Measurements from ENCODE around the gene BICRA.
"Not testable (repeated sequence)": the region's sequence is repeated elsewhere in the genome, so short reads cannot be mapped to it uniquely, and the experiment has no call there.

The BICRA gene

DNA sequence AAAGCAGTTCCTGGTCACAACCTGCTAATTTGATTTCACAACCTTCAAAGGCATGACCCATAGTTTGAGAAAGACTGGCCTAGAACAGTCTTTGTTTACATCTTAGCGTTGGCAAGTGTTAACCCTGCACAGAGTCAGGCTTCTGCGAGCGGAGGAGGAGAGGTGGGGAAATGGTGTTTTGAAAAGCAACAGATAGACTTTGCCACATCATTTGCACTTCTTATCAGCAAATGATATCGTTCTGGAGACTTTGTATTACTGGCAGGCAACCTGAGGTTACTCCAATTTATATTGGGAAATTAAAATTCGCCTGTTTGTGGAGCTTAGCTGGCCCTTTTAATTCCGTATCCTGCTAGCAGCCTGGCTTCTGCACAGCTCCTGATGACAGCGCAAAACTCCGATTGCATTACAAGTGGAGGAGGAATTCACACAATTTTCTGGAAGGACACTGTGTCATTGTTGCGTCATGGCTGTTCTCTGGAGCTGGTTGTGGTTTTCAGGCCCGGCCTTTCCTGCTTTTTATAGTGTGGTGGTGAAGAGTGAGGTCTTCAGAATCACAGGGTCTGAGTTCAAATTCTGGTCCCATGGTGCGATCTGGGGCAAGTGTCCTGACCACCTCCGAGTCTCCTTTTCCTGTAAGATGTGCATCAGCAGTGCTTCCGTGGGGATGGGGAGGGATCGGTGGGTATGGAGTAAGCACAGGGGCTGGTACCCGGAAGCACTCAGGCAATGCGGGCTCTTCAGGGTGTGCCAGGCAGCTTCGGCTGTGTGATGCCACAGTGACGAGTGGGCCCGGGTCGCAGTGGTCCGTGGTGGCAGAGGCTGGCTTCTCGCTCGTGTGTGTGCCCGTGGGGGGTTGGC lies 55.2 kb downstream of the BICRA start:
- DNase-seq = peak in 1 of 2 donors; percentile 61

DNA sequence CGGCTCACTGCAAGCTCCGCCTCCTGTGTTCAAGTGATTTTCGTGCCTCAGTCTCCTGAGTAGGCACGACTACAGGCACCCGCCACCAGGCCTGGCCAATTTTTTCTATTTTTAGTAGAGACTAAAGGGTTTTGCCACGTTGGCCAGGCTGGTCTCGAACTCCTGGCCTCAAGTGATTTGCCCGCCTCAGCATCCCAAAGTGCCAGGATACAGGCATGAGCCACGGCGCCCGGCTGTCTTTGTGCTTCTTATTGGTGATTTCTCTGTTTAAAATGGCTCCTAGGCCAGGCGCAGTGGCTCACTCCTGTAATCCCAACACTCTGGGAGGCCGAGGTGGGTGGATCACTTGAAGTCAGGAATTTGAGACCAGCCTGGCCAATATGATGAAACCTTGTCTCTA lies 59.6 kb downstream of the BICRA start:
- not testable (repeated sequence) for DNase-seq

DNA sequence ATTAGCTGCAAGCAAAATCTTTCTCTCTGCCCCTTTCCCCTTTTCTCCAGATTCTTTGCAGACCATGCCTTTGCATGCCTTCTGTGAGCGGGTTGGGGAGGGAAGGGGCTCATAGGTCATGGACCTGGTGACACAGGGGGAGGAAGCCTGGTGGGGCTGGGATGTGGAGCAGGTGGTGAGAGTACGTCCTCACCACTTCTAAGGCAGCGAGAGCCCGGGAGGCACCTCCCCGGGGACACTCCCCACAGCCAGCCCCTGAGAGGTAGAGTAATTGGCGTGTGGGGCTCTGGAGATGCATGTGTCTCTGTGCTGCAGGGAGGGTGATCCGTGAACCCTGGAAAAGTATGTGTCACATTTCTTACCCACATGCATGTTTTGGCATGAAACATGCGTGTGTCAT lies 61.8 kb downstream of the BICRA start:
- DNase-seq = no peak

DNA sequence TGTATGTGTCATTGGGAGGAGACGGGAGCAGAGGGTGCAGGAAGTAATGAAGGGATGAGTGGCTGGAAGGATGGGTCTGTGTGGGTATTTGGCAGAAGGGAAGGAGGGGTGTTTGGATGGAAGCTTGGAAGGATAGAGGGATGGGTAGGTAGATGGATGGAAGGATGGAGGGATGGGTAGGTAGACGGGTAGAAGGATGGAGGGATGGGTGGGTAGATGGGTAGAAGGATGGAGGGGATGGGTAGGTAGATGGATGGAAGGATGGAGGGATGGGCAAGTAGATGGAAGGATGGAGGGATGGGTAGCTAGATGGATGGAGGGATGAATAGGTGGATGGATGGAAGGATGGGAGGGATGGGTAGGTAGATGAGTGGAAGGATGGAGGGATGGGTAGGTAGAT lies 62.6 kb downstream of the BICRA start:
- no peak for DNase-seq

DNA sequence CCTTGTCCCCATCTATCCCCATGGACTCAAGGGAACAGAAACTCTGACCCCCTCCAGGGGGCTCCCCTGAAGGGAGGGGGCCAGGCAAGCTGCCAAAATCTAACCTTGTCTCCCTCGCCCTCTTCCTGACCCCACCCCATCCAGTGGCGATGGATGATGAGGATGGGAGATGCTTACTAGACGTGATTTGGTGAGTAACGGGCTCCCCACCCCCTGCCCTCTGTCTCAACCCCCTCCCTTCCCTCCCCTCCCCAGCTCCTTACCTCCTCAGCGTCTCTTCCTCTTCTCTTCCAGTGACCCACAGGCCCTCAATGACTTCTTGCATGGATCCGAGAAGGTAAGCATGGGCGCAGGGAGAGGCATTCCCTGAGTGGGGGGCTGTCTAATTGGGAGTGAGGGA lies 64.5 kb downstream of the BICRA start:
- DNase-seq = no peak

DNA sequence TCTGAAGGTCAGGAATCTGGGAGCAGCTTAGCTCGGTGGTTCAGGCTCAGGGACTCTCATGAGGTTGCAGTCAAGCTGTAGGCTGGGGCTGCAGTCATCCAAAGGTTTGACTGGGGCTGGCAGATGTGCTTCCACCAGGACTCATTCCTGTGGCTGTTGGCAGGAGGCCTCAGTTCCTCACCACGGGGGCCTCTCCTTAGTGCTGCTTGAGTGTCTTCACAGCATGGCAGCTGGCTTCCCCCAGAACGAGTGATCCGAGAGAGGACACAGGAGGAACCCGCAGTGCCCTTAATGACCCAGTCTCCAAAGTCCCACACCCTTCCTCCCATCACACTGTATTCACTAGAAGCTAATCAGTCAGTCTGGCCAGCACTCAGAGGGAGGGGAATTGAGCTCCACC lies 65.6 kb downstream of the BICRA start:
- DNase-seq = no peak

DNA sequence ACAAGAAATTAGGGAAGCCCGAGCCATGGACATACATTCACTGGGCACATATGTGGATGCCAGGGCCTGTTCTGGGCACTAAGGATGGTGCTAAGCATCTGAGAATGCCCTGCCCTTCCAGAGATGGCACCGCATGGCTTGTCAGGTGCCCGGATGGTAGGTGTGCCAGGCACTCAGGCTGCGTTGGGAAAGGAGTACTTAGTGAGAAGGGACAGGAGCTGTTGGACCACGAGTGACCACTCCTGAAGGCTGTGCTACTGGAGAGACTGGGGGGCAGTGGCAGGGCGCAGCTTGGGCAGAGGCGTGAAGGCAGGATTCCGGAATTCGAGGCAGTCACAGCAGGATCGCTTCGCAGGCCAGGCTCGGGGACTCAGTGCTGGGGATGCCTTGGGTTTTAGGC lies 66.3 kb downstream of the BICRA start:
- no peak for DNase-seq

DNA sequence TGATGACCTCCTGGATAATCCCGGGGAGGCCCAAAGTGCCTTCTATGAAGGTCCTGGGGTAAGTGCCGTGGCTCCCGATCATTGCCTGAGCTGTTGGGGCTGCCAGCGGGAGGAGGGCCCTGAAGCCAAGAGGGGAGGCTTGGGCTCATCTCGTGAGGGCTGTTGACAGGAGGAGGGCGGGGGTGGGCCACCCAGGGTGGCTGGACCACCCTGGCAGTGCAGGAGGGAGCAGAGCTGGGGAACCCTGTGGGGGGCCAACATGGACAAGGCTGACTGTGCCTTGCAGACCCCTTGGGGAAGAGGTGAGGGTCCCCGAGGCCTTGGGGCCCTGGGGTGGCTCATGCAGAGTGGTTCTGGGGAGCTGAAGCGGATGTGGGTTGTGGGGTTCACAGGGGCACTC lies 66.9 kb downstream of the BICRA start:
- no peak for DNase-seq

DNA sequence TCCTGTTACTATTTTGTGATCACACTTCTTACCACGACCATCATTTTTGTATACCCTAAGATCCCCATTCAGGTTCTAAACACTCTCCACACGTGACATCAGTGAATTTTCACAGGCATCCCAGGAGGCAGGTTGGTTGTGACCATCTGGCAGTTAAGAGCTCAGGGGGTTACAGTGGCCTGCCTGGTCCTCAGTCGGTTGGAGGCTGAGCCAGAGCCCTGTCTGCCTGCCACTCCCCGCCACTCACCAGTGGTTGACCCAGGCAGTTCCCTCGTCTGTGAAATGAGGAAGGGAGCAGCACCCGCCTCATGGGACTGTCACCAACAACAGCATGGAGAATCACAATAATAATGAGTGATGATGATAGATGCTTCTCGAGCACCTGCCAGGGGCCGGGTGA lies 67.9 kb downstream of the BICRA start:
- DNase-seq = no peak

DNA sequence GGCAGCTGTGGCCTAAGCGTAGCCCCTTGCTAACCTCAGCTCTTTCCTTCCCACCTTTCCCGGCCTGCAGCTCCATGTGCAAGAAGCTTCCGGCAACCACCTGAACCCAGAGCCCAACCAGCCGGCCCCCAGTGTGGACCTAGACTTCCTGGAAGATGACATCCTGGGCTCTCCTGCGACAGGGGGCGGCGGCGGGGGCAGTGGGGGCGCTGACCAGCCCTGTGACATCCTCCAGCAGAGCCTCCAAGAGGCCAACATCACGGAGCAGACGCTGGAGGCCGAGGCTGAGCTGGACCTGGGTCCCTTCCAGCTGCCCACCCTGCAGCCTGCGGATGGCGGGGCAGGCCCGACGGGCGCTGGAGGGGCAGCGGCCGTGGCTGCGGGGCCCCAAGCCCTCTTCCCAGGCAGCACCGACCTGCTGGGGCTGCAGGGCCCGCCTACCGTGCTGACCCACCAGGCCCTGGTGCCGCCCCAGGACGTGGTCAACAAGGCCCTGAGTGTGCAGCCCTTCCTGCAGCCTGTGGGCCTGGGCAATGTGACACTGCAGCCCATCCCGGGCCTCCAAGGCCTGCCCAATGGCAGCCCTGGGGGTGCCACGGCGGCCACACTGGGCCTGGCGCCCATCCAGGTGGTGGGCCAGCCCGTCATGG lies 70.4 kb downstream of the BICRA start:
- DNase-seq = no peak

DNA sequence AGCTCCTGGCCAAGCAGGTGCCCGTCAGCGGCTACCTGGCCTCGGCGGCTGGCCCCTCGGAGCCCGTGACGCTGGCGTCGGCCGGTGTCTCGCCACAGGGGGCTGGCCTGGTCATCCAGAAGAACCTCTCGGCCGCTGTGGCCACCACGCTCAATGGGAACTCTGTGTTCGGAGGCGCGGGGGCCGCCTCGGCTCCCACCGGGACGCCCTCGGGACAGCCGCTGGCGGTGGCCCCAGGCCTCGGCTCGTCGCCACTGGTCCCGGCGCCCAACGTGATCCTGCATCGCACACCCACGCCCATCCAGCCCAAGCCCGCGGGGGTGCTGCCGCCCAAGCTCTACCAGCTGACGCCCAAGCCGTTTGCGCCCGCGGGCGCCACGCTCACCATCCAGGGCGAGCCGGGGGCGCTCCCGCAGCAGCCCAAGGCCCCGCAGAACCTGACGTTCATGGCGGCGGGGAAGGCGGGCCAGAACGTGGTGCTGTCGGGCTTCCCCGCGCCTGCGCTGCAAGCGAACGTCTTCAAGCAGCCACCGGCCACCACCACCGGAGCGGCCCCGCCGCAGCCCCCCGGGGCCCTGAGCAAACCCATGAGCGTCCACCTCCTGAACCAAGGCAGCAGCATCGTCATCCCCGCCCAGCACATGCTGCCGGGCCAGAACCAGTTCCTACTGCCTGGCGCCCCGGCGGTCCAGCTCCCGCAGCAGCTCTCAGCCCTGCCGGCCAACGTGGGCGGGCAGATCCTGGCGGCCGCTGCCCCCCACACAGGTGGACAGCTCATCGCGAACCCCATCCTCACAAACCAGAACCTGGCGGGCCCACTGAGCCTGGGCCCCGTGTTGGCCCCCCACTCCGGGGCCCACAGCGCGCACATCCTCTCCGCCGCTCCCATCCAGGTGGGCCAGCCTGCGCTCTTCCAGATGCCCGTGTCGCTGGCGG lies 71.3 kb downstream of the BICRA start:
- no peak for DNase-seq

DNA sequence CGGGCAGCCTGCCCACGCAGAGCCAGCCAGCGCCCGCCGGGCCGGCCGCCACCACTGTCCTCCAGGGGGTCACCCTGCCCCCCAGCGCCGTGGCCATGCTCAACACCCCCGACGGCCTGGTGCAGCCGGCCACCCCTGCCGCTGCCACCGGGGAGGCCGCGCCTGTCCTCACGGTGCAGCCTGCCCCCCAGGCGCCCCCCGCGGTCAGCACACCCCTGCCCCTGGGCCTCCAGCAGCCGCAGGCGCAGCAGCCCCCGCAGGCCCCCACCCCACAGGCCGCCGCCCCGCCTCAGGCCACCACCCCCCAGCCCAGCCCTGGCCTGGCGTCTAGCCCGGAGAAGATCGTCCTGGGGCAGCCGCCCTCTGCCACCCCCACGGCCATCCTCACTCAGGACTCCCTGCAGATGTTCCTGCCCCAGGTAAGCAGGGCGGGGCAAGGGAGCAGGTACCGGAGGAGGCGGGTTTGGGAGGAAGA lies 72.0 kb downstream of the BICRA start:
- no peak for DNase-seq

DNA sequence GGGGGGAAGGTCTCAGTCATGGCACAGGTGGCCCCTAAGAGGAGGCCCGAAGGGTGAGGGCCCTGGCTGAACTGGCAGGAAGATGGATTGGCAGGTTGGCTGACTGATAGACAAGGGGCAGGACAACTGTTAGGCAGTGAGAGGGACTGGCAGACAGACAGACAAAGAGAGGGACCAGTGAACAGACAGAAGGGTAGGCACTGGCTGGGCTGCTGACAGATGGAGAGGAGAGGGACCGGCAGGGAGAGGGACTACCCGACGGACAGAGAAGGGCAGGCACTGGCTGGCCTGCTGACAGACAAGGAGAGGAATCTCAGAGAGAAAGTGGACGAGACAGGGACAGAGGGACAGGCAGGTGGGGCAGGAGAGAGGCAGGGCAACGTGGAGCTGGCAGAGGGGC lies 72.5 kb downstream of the BICRA start:
- no peak for DNase-seq

DNA sequence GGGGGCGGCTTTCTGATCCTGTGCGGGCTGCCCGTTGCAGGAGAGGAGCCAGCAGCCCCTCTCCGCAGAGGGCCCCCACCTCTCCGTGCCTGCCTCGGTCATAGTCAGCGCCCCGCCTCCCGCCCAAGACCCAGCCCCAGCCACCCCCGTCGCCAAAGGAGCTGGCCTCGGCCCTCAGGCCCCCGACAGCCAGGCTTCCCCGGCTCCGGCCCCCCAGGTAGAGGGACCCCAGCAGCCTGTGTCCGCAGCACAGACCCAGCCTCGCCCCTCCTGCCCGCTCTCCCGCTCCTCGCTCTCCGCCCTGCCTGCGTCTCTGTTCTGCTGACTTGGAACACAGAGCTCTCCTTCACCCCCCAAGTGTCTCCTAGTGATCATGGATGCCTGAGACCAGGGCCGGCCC lies 73.0 kb downstream of the BICRA start:
- no peak for DNase-seq

DNA sequence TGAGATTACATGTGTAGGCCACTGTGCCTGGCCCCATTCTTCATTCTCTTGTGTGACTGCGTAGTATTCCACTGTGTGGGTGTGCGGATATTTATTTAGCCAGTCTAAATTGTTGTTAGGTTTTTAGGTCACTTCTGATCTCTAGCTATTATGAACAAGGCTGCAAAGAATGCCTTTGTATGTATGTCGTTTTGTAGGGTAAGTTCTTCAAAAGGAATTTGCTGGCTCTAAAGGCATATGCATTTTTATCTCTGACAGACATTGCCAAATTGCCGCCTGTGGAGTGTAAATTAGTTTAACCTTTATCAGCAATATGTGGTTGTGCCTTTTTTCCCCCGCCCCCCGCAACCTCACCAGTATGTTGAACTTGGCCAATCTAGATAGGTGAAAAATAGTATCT lies 74.0 kb downstream of the BICRA start:
- DNase-seq = no peak

DNA sequence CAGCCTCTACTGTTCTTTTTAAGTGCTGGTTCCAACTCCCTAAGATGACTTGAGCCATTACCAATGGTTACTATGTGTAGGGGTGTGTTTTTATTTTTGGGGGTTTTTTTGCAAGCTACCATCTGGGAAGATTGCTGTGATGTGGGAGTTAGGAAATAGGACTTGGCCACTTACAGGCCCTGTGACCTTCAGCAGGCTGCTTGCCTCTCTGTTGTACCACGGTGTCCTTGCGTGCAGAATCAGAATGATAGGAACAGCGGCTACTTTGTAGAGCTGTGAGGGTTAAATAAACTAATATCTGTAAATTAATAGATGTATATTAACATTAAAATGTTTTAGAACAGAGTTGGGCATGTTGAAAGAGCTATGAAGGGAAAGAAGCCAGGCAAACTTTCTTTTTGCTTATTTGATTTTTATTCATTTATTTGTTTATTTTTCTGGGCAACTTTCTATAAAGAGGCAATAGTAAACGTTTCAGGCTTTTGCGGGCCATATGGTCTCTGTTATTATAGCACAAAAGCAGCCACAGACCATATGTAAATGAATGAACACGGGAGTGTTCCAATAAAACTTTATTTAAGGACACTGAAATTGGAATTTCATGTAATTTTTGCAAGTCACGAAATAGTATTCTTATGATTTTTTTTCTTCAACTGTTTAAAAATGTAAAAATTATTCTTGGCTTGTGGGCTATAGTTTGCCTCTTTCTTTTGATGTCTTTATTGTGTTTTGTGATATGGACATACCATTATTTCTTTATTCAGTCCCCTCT lies 77.9 kb downstream of the BICRA start:
- no peak for DNase-seq

DNA sequence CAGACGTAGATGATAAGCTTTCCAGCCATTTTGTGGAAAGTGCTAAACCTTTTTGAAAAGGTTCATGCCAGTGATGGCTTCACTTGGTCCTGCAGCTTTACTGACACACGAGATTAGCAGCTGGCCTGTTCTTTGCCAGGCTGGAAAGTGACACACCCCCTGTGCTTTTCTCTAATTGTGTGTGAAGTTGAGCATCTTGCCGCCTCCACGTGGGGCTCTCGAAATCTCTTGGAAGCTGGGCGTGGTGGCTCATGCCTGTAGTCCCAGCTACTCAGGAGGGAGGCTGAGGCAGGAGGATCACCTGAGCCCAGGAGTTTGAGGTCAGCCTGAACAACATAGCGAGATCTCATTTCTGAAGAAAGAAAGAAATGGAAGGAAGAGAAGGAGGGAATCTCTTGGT lies 79.0 kb downstream of the BICRA start:
- DNase-seq = no peak

DNA sequence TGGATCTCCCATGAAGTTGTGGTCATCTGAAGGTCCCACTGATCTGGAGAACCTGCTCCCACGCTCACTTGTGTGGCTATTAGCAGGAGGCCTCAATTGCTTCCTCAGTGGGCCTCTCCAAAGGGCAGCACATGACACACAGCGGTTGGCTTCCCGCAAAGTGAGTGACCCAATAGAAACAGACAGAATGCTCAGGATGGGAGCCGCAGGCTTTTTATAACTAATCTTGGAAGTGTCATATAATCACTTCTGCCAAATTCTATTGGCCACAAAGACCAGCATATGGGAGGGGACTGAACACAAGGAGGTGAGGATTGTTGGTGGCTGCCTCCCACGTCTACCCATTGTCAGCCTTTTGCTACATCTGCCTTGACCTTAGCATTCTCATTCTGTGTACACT lies 82.2 kb downstream of the BICRA start:
- no peak for DNase-seq

DNA sequence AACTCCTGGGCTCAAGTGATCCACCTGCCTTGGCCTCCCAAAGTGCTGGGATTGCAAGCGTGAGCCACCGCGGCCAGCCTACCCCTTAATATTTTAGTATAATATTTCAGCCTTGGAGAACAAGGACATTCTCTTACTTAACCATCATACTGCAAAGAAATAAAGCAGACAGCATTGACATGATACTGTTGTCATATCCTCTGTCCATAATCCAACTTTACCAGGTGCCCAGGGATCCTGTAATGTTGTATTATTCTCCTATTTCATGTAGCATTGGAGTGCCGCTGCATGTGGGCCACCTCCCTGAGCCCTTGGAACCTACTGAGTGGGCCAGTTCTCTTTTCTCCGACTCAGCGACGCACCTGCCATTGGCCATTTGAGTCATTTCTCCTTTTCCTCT lies 82.8 kb downstream of the BICRA start:
- no peak for DNase-seq

DNA sequence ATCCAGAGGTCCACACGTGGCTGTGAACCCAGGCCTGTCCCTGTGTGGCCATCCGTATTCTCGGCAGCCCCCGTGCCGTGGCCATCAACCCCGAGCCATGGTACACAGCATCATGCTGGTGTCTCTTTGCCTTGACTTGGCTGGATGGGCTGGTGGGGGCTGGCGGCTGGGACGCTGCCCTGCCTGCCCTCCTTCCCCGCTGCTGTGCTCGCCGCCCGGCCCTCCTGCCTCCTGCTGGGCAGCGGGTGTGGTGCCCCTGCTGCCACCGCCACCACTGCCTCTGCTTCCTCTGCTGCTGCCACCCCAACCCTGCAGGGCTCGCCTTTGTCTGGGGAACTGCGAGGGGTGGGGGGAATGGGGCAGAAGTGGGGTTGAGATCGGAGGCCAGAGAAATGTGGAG lies 84.6 kb downstream of the BICRA start:
- DNase-seq = no peak

DNA sequence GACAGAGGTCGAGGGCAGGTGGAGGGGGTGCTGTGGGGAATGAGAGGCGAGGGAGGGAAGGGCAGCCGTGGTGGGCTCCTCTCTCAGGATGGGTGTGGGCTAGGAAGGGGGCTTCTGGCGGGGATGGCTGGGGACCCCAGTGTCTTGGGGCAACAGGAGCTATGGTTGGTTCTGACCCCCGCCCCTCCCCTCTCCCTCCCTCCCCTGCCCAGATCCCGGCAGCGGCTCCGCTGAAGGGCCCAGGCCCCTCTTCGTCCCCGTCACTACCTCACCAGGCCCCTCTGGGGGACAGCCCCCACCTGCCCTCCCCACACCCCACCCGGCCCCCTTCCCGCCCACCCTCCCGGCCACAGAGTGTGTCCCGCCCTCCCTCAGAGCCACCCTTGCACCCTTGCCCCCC lies 85.0 kb downstream of the BICRA start:
- no peak for DNase-seq

DNA sequence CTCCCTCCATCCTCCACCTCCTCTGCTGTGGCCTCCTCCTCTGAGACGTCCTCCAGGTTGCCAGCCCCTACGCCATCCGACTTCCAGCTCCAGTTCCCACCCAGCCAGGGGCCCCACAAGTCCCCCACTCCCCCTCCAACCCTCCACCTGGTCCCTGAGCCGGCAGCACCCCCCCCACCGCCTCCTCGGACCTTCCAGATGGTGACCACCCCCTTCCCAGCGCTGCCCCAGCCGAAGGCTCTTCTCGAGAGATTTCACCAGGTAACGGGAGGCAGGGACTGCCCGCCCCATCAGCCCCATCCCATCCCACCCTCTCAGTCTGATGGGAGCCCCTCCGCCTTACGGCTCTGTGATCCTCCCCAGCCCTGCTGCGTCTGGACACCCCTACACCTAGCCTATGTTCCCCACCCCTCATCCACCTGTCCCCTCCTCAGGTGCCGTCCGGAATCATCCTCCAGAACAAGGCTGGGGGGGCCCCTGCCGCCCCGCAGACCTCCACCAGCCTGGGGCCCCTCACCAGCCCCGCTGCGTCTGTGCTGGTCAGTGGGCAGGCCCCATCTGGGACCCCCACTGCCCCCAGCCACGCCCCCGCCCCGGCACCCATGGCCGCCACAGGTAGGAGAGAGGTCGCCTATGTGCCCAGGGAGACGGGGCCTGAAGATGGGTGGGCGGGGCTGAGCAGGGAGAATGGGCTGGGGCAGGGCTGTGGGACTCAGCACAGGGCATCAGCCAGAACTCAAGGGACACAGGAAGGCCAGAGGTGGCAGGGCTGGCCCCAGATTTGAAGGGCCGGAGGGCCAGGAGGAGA lies 85.7 kb downstream of the BICRA start:
- no peak for DNase-seq
